Spleen (tissue), 7 donors: ENCODE results near the gene DPYD.

Source experiments
- CTCF ChIP-seq, 11 experiments: fragments of 200-600 bp in 7 of 11; fragments of 450-650 bp in 4 of 11; sonication (generic) in 4 of 11; IDR thresholded peaks in 8 of 11; conservative IDR thresholded peaks in 3 of 11; 1 replicate in 7 of 11; 2 replicates in 4 of 11; pipeline versions ENCODE4 v1.4.0 to v1.8.0; 2016 to 2021; ENCODE audit warnings: antibody characterized with exemption in 11 of 11, inconsistent platforms in 4 of 11, mild to moderate bottlenecking in 1 of 11
- POLR2A ChIP-seq, 3 donors: fragments of 450-650 bp; IDR thresholded peaks; one replicate each; pipeline ENCODE4 v1.5.1; 2017; ENCODE audit warnings: antibody characterized with exemption in 3 of 3, mild to moderate bottlenecking in 1 of 3
- POLR2AphosphoS5 ChIP-seq, 3 donors: sonication (generic); formaldehyde crosslinking; IDR thresholded peaks; one replicate each; pipeline ENCODE4 v1.5.1; 2017; ENCODE audit warnings: antibody characterized with exemption in 3 of 3
- donor health status: DM: no; HTN: no; CAD: no; lungs with moderate emphysema.
- donor health status: DM: no; HTN: no; CAD: no.
- donor health status: DM: no; HTN: no; CAD: no.

GRCh38 chr1:97368296-97368695 lies 552.5 kb downstream of the DPYD start:
- TF ChIP-seq CTCF (IDR thresholded peaks at IDR 0.05 in 8 of 11, conservative IDR thresholded peaks at IDR 0.05 in 3 of 11) = no peak
- no peak for TF ChIP-seq POLR2A (IDR thresholded peaks at IDR 0.05)
- no peak for TF ChIP-seq POLR2AphosphoS5 (IDR thresholded peaks at IDR 0.05)
